KG1 (cell line): Measurements from ENCODE around the gene C11orf65.
"Not testable (repeated sequence)": the region's sequence is repeated elsewhere in the genome, so short reads cannot be mapped to it uniquely, and the experiment has no call there.

Experiments used
- DNase-seq: peaks from one replicate; lab custom pipeline; 2025; lab: John Stamatoyannopoulos, UW

The C11orf65 gene

DNA sequence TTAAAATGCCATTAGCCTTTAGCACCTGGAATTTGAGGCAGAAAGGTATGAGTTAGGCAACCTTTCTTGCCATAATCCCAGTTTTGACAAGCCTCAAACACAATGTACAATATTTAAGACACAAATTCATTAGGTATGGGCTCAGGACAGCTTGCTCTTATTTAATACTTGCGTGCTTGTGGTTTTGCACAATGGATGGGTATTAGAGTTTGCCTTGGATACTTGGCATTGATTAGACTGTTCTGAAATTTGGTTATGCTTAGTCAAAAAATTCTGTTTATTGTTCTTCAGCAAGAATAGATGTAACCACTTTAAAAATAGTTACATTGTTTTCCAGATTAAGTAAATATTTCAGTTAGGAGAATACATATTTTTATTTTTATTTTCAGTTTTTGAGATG, 5.4 kb upstream of the C11orf65 start:
- DNase-seq: no peak

DNA sequence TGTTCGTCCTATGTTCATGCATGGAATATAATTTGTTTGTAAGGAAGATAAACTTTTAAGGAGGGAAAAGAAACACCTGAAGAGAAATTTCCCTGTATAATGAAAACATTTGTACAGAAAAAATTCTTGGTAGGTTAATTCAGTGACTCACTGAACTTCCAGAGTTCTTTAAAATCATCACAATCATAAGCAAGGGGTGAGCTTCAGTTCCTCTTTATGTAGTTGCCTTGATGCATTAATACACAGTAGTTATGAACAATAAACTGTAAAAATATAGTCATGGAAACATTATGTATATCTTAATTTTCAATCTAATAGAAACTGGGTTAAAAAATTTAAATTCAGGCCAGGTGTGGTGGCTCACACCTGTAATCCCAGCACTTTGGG, 1.1 kb upstream of the C11orf65 start:
- no peak for DNase-seq

DNA sequence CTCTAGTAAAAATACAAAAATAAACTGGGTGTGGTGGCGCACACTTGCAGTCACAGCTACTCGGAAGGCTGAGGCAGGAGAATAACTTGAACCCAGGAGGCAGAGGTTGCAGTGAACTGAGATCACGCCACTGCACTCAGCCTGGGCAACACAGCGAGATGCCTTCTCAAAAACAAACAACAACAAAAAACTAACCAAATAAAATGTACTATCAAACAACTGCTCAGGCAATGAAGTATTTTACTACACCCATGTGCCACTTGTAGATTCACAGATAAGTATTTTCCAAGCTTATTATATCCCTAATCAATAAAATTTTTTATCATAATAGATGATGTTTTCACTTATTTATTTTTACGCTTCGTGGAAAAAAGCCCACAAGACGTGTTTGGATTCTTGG, 924 bp downstream of the C11orf65 start:
- DNase-seq: no peak

DNA sequence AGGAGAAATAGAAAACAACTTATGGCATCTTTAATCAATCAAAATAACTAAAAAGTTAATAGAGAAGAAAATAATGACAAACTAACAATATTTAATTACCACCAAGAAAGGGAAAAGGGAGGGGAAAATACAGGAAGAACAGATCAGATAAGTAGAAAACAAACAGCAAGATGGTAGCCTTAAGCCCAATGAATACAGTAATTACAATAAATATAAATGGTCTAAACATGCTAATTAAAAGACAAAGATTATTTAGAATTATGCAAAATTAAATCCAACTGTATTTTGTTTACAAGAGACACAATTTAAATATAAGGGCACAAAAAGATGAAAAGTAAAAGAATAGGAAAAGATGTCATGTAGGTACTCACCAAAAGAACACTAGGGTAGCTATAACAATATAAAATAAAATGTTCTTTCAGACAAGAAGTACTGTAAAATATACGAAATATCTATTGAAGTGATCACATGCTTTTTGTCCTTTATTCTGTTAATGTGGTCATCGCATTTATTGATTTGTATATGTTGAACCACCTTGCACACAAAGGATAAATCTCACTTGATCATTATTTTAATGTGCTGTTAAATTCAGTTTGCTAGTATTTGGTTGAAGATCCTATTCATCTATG, 14.0 kb downstream of the C11orf65 start:
- no peak for DNase-seq

DNA sequence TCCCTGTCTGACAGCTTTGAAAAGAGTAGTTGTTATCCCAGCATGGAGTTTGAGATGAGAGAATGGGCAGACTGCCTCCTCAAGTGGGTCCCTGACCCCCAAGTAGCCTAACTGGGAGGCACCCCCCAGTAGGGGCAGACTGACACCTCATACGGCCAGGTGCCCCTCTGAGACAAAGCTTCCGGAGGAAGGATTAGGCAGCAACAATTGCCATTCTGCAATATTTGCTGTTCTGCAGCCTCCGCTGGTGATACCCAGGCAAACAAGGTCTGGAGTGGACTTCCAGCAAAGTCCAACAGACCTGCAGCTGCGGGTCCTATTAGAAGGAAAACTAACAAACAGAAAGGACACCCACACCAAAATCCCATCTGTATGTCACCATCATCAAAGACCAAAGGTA, 25.9 kb downstream of the C11orf65 start:
- DNase-seq: not testable (repeated sequence)

DNA sequence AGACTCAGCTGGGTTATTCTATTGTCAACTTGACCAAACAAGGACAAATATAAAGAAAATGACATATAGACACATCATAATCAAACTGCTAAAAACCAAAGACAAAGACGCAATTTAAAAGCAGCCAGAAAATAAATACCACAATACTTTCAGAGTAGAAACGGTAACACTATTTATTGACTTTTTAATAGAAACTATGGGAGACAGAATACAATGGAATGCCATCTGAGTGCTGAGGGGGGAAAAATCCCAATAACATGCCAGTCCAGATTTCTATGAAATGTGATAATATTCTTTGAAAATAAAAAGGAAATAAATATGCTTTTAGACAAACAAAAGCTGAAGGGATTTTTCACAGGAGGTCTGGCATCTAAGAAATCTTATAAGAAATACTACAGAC, 30.7 kb downstream of the C11orf65 start:
- no peak for DNase-seq

DNA sequence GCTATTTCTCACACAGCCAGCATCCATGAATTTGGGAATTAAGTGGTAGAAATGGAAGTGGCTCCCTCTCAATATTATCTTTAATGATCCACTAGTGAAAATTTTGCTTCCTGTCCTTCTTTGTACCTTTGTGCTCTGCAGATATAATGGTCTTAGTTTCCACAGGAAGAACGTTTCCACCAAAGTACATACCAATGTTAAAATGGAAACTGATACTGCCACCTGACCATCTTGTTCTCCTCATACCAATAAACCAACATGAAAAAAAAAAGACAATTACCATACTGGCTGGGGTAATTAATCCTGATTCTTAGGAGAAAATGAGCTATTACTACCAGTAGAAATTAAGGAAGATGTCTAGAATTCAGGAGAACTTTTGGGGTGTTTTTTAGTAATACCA, 32.3 kb downstream of the C11orf65 start:
- DNase-seq: no peak

DNA sequence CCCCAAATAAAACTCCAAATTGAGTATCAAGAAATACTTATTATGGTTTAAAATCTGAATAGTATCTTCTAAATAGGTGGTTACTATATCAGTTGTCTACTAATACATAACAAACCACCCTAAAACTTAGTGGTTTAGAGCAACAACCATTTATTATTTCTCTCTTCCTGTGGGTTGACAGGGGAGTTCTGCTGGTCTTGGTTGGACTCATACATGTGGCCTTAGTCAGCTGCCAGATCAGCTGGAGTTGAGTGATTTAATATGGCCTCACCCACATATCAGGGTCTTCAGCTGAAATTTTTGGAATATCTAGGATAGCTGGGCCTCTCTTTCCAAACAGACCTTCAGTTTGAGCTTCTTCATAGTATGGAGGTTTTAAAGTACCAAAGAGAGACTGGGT, 34.5 kb downstream of the C11orf65 start:
- DNase-seq: no peak

DNA sequence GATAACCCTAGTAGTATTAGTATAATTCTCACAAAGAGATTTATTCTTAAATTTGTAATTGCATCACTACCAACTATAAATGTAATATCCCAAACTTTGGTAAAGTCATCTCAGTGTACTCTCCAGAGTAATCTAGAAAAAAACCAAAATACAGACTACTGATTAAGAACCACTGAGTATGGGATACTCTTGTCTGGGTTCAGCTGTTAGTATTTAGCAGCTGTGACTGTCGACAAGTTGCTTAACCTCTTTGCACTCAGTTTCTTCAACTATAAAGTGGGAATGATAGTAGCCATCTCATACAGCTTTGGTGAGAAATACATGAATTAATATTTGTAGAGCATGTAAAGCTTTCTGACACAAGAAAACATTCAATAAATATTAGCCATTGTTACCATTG, 35.3 kb downstream of the C11orf65 start:
- no peak for DNase-seq

DNA sequence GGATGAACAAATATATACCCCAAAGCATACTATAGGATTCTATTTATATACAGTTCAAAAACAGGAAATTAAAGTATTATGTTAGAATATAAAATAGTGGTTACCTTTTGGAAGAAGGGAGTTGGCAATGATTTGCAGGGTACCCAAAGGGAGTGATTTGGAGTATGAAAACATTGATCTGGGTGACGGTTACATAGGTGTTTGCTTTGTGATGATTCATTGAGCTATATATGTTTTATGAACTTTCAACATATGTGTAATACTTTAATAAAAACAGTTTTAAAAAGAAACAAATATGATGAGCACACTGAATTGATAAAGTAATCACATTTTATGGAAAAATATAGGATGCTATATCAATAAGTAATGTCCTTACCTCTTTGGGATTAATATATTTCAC, 36.0 kb downstream of the C11orf65 start:
- DNase-seq: no peak

DNA sequence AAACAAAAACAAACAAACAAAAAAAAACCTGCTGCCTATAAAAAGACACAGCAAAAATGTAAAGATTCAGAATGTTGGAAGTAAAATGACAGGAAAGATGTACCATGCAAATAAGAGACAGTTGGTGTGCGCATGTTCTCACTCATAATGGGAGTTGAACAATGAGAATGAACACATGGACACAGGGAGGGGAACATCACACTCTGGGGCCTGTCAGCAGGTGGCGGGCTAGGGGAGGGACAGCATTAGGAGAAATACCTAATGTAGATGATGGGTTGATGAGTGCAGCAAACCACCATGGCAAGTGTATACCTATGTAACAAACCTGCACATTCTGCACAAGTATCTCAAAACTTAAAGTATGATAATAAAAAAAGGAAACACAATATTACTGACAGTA, 49.8 kb downstream of the C11orf65 start:
- DNase-seq: not testable (repeated sequence)

DNA sequence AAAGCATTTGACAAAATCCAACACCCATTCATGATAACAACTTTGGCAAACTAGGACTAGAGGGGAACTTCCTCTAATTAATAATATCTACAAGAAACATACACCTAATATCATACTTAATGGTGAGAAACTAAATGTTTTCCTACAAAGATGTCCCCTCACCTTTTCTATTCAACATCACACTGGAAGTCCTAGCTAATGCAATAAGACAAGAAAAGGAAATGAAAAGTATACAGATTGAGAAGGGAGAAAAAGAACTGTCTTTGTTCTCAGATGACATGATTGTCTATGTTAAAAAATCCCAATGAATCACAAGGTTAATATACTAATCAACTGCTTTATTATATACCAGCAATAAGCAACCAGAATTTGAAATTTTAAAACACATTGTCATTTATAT, 52.4 kb downstream of the C11orf65 start:
- DNase-seq: no peak

DNA sequence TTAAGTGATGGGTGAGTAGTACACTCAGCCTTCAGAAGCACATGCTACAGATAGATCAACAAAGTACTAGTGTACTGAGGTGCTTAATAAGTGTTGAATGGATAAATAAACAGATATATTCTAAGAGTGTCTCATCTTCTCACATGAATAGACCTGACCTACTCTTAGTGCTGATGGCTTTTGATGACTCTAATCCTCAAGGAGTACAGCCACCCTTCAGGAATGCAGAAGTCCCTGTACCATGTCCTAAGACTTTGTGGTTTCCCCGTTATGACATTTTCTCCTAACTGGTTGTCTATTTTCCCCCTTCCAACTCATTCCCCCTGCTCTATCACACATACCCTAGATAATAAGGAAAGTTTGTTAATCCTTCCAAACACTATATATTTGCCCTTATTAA, 61.6 kb downstream of the C11orf65 start:
- no peak for DNase-seq

DNA sequence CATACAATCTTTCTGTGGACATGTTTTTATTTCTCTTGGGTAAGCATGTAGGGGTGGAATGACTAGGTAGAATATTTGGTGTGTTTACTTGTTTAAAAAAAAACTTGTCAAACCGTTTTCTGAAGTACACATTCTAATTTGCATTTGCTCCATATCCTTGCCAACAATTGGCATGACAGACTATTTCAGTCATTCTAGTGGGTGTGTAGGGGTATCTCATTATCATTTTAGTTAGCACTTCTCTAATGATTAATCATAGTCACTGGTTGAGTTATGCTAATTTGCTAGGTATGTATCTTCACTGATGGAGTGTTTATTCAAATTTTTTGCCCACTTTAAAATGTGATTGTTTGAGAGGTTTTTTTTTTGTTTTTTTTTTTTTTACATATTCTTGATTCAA, 64.3 kb downstream of the C11orf65 start:
- DNase-seq: no peak

DNA sequence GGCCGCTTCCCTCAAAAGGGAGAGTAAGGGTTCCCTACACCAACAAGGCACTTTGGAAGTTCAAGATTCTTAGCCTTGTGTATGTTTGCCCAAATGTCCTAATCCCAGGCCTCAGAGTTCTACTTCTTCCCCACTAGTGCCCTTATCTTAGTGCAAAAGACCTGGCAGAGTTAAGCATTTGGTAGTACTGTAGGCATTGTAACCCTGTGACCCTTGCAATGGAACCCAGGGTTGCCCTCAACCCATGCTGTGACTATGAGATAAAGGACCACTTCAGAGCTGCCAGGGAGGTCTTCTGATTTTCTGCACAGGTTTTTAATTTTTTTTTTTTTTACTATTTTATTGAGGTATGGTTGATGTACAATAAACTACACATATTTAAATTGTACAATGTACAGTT, 65.1 kb downstream of the C11orf65 start:
- no peak for DNase-seq

DNA sequence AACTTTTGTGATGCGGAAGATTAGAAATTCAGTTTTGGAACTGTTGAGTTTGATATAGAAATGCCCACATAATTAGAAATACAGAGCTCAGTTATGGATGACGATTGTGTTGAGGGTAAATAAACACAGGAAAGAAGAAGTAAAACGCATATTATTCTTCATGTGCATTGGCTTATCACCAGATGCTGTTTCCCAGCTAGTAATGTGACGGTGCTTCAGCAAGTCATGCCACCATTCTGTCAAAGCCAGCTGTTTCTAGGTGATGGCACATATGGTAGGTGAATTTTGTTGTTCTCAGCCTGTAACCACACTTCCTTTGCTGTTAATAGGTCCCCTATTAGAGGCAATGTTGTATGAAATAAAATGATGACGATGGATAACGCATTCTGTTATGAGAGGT, 68.9 kb downstream of the C11orf65 start:
- no peak for DNase-seq

DNA sequence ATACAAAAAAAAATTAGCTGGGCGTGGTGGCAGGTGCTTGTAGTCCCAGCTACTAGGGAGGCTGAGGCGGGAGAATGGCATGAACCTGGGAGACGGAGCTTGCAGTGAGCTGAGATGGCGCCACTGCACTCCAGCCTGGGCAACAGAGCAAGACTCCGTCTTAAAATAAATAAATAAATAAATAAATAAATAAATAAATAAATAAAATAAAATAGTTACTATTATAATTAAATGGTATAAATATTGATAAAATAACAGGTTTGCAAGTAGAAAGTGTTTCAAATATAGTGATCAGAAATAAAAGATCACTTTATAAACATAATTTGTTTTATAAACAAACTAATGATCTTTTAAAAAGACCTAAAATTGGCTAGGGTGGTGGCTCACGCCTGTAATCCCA, 70.7 kb downstream of the C11orf65 start:
- not testable (repeated sequence) for DNase-seq

DNA sequence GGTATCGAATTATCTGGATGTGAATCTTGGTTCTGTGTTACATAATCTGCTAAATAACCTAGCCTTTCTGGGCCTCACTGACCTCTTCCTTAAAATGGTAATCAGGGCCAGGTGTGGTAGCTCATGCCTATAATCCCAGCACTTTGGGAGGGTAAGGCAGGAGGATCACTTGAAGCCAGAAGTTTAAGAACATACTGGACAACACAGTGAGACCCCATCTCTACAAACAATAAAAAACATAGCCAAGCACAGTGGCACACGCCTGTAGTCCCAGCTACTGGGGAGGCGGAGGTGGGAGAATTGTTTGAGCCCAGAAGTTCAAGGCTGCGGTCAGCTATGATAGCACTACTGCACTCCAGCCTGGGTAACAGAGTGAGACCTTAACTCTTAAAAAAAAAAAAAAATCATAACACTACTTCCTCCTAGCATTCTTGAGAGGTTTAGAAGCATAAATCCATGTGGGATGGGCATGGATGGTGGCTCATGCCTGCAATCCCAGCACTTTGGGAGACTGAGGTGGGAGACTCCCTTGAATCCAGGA, 72.5 kb downstream of the C11orf65 start:
- DNase-seq: no peak

DNA sequence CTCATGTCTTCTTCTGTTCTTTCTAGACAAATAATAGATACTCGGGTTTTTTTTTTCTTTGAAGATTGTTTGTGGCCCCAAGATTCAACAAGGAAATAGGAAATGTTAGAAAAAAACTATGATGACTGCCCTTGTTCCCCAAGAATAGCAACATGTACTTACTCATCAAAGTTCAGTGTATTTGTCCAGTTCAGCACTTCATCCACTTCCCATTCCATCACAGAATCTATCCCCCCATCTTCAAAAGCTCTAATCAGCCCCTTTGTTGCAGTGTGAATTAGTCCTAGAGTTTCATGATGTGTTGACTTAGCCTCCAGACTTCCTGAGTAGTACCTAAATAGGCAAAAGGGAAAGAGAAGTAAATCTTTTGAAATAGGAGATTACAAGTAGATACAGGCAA, 74.3 kb downstream of the C11orf65 start:
- DNase-seq: no peak

DNA sequence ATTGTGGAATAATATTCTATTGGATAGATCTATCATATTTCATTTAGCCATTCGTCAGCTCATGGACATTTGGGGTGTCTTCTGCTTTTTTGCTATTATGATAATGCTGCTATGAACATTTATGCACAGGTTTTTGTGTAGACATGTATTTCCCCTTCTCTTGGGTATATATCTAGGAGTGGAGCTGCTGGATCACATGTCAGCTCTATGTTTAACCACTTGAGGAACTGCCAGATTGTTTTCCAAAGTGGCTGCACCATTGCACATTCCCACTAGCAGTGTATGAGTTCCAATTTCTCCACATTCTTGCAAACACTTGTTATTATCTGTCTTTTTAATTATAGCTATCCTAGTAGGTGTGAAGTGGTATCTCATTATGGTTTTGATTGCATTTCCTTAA, 75.0 kb downstream of the C11orf65 start:
- no peak for DNase-seq

DNA sequence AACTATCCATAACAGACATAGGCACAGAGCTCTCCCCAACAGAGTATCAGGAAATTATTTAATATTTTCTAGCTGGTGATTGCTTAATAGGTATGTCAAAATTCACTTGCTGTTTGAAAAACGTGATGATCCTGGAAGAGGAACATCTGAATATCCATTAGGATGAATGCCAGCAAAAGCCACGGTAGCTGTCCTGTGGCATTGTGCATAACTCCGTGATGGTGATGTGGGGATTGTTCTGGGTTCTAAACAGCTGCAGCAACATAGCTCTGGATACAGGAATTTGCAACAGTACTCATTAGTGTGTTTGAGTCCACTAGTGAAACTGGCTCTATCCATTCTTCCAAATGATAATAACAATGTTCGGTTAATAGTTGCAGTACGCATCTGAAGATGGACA, 78.8 kb downstream of the C11orf65 start:
- no peak for DNase-seq

DNA sequence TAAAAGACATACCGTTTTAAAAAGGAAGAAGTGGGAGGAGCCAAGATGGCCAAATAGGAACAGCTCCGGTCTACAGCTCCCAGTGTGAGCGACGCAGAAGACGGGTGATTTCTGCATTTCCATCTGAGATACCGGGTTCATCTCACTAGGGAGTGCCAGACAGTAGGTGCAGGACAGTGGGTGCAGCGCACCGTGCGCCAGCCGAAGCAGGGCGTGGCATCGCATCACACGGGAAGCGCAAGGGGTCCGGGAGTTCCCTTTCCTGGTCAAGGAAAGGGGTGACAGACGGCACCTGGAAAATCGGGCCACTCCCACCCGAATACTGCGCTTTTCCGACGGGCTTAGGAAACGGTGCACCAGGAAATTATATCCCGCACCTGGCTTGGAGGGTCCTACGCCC, 93.8 kb downstream of the C11orf65 start:
- DNase-seq: not testable (repeated sequence)

DNA sequence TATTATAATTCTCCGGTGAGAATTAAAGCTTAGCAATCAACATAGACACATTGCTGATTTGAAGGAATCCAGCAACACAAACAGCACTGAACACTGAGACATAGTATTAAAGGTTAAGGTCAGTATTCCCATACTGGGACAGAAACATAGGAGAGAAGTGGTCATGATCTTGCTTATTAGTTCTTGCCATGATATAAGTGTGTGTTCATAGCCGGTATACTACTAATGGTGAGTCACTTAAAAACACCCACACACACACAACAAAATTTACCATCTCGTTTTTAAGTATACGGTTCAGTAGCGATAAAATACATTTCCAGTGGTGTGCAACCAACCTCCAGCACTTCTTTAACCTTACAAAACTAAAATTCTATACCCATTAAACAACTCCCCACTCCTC, 96.3 kb downstream of the C11orf65 start:
- DNase-seq: no peak

DNA sequence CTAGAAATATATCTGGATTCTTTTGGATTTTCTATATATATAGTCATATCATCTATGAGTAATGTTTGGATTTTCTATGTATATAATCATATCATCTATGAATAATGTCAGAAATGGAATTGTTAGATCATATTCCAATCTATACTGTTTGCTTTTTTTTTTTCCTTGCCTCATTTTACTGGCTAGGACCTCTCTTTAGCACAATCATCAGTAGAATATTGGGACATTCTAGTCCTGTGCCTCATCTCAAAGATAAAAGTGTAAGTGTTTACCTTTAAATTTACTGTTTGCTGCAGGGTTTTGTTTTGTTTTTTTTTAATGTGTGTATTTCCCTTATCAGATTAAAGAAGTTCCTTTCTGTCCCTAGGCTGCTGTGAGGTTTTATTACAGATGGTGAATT, 97.0 kb downstream of the C11orf65 start:
- no peak for DNase-seq

DNA sequence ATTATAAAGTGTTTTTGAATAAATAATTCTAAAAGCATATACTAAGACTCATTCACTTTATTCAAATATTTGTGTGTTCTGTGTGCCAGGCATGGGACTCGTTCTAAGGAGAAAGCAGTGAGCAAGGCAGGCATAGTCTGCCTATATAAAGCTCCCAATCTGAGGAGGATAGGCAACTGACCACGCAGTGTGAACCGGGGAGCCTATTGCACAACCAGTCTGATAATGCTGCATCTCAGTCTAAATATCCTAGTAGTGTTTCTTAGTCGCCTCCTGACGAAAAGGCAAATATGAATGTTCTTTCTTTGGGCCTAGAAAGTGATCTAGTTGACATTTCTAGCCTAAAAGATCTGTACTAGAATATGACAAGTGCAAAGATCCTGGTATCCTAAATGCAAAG, 98.3 kb downstream of the C11orf65 start:
- no peak for DNase-seq
